Heart left ventricle (tissue), 16 donors: ENCODE results near the gene SSBP3. TPM values are rescaled to one million over a fixed set of nuclear protein-coding genes. Genes with fewer than 3 reads are reported as not detected.

ENCODE experiments used
- ATAC-seq, 4 donors: fragments of 200-7000 bp; cut with Tn5 transposase; one replicate each; pipeline ENCODE4 v1.9.1; 2020 to 2022; ENCODE audit warnings: moderate library complexity in 4 of 4, mild to moderate bottlenecking in 3 of 4, moderate number of reproducible peaks in 1 of 4
- DNase-seq, 5 donors: peaks; one replicate each; pipeline ENCODE4 v3.0.0-alpha.2; 2020
- H3K27ac ChIP-seq, 12 donors: fragments of 200-600 bp; sonication (generic) in 4 of 12; one replicate each; pipeline versions ENCODE4 v1.5.0 to v1.8.0; 2016 to 2022; ENCODE audit warnings: mild to moderate bottlenecking in 2 of 12
- H3K27me3 ChIP-seq, 9 donors: fragments of 200-600 bp; sonication (generic) in 2 of 9; one replicate each; pipeline versions ENCODE4 v1.5.1 to v1.8.0; 2016 to 2022; ENCODE audit warnings: mild to moderate bottlenecking in 3 of 9
- H3K36me3 ChIP-seq, 9 donors: fragments of 200-600 bp; sonication (generic) in 2 of 9; one replicate each; pipeline versions ENCODE4 v1.5.0 to v1.8.0; 2018 to 2022; ENCODE audit warnings: mild to moderate bottlenecking in 2 of 9
- H3K4me1 ChIP-seq, 12 donors: fragments of 200-600 bp; sonication (generic) in 4 of 12; one replicate each; pipeline versions ENCODE4 v1.5.0 to v1.8.0; 2016 to 2022; ENCODE audit warnings: mild to moderate bottlenecking in 3 of 12
- H3K4me3 ChIP-seq, 12 donors: fragments of 200-600 bp; sonication (generic) in 4 of 12; one replicate each; pipeline versions ENCODE4 v1.5.0 to v1.8.0; 2017 to 2022; ENCODE audit warnings: mild to moderate bottlenecking in 9 of 12, moderate library complexity in 4 of 12
- H3K9me3 ChIP-seq, 12 donors: fragments of 200-600 bp; sonication (generic) in 4 of 12; one replicate each; pipeline versions ENCODE4 v1.5.0 to v1.8.0; 2016 to 2022; ENCODE audit warnings: mild to moderate bottlenecking in 1 of 12
- POLR2A ChIP-seq, 2 donors: fragments of 450-650 bp; IDR thresholded peaks; one replicate each; pipeline ENCODE4 v1.6.1; 2017; ENCODE audit warnings: antibody characterized with exemption in 2 of 2, mild to moderate bottlenecking in 2 of 2, moderate library complexity in 2 of 2
- WGBS, 4 donors: extraction: QIAGEN DNeasy Blood & Tissue Kit in 2 of 4; methylation state at CpG; one replicate each; pipeline versions ENCODE4 v1.1.5 to v1.1.7; 2013 to 2018; 5-methylcytosine and 5-hydroxymethylcytosine counted together
- intact Hi-C, 10 donors: fragments of 100-400 bp; cut with DNase I; formaldehyde crosslinking; loops; one replicate each; pipeline versions ENCODE4 v1.11.1 to v1.14.2; 2022
- polyA plus RNA-seq, 2 donors: library from polyadenylated mRNA; stranded (reverse); fragments of 200-250 nt; gene quantifications; one replicate each; pipeline ENCODE4 v1.2.3, GENCODE V29; 2013
- total RNA-seq, 9 donors: library from RNA; depleted of rRNA in 2 of 9; stranded (reverse); fragments of >200 nt in 2 of 9; fragmentation: NEBNext Ultra II Directional in 3 of 9; extraction: Animal tissue kit (Norgen Biotek cat#: 25700) in 3 of 9; gene quantifications; one replicate each; pipeline versions ENCODE4 v1.1.0 to v1.2.4, GENCODE V29; 2016 to 2023
- TF ChIP-seq, protein P1 (sequence below), 12 donors: fragments of 200-600 bp; sonication (generic) in 4 of 12; IDR thresholded peaks; one replicate each; pipeline versions ENCODE4 v1.5.0 to v1.8.0; 2018 to 2022; ENCODE audit warnings: antibody characterized with exemption in 12 of 12, mild to moderate bottlenecking in 5 of 12
- donor health status: ischemic (EF 13 %, LVEDD 7.1; RV severe dilation, severe dysfunction).
- donor health status: healthy with polysubstance abuse.
- donor health status: DM: no; HTN: yes; CAD: no.
- donor health status: DM: no; HTN: no; CAD: no.
- donor health status: ischemic (EF 25% LVEDD 6.9; RV normal size, moderate dysfunction).
- donor health status: ischemic (EF 25% LVEDD 5.7; RV mildly dilated, moderate dysfunction).
- donor health status: healthy.
- donor health status: DM: yes; HTN: yes; CAD: no.
- donor health status: ischemic (EF 35%, LVEDD 5.7; RV mildly dilated, moderate dysfunction).
- donor health status: nonischemic (EF 11% LVEDD 7.7; RV severe dilation, severe dysfunction).
- donor health status: DM: yes; HTN: yes; CAD: no.
- donor health status: PGD.
- donor health status: ischemic (EF 29% LVEDD 5.4; RV normal size, mild dysfunction).
- donor health status: nonischemic (EF 23%, LVEDD 6.1; RV moderate dilation, normal function).

Gene SSBP3
- total and polyA plus RNA-seq, 11 donors = 20.8 to 61.8 (median 48.1) TPM

DNA sequence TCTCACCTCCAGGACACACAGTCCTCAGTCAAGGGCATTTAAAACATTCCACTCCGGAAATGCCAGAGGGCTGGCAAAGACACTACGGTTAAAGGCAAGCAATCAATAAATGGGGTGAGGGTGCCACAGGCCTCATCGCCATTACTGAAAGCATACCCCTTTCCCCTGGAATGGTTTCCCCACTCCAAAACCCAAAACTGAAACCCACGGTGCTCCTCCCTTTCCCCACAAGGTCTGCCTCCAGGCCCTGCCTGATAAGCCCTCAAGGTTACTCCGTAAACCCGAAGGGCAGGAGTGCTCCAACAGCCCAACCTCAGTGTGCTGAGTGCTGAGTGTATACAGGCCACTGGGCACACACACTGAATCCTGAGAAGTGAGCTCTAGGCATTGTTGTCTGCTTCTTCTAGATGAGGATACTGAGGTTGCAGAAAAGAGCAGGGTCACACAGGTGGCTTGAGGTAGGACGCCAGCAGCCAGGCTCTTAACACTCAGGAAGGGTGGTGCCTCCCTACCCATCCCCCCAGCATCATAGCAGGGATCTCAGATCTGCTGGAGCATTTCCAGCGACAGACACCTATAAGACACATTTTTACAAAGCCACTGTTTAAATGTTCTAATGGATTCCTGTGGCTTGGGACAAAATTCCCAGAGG, 29.0 kb downstream of the SSBP3 start:
- Histone ChIP-seq H3K27me3 (no peaks in the 10 kb centered on the region), H3K27ac (peak overlapping the region; percentile 27 to 85 (median 72)), H3K9me3 (no peaks in the 10 kb centered on the region), H3K4me1 (peaks cover 0 to 88% (median 73%) of the 10 kb centered on the region in 12 donors), H3K36me3 (peaks cover 0 to 15% (median 0%) of the 10 kb centered on the region in 9 donors), H3K4me3 (no peak overlapping the region)
- DNase-seq (peak in 3 of 5 donors; percentile 40 to 67 (median 61)), ATAC-seq (peak; percentile 44 to 72 (median 60))
- intact Hi-C loops = no loop called here
- TF ChIP-seq POLR2A (IDR thresholded peaks at IDR 0.05) = no peak
- TF ChIP-seq, protein P1, sequence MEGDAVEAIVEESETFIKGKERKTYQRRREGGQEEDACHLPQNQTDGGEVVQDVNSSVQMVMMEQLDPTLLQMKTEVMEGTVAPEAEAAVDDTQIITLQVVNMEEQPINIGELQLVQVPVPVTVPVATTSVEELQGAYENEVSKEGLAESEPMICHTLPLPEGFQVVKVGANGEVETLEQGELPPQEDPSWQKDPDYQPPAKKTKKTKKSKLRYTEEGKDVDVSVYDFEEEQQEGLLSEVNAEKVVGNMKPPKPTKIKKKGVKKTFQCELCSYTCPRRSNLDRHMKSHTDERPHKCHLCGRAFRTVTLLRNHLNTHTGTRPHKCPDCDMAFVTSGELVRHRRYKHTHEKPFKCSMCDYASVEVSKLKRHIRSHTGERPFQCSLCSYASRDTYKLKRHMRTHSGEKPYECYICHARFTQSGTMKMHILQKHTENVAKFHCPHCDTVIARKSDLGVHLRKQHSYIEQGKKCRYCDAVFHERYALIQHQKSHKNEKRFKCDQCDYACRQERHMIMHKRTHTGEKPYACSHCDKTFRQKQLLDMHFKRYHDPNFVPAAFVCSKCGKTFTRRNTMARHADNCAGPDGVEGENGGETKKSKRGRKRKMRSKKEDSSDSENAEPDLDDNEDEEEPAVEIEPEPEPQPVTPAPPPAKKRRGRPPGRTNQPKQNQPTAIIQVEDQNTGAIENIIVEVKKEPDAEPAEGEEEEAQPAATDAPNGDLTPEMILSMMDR (IDR thresholded peaks at IDR 0.05) = no peak
- 56 to 74% (median 64%) methylated on average over 8 of the region's 8 CpGs for WGBS, 4 donors

DNA sequence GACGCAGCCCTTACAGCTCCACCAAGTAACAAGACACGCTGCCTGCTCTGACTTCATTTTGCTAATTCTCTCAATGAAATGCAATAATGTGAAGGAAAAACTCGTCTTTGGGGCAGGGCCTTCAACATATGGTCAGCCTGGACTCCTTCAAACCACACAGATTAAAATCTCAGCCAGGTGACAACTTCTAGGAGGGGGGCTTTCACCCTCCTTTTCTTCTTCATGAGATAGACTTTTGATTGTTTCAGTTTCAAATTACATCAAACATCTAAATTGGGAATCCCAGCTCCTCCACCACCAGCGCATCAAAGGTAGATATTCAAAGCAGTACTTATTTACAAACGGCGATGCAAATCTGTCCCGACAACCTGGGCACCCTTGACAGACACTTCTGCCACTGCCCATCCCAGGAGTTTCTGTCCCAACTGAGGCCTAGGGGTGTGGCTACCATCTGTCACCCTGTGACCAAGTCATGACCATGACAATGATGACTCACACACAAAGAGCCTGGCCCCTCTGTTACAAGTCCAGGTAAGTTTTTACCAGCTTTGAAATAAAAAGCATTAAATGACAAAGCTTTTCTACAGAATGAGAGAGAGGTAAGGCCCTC, 29.7 kb downstream of the SSBP3 start:
- peaks cover 0 to 90% (median 78%) of the 10 kb centered on the region in 12 donors for H3K4me1 ChIP-seq
- TF ChIP-seq, protein P1 (IDR thresholded peaks at IDR 0.05) = no peak
- TF ChIP-seq POLR2A (IDR thresholded peaks at IDR 0.05) = no peak
- H3K27ac ChIP-seq = peak overlapping the region; percentile 27 to 85 (median 72)
- 84 to 94% (median 90%) methylated on average over 7 of the region's 7 CpGs for WGBS, 4 donors
- intact Hi-C loops = no loop called here
- no peaks in the 10 kb centered on the region for H3K27me3 ChIP-seq
- no peak overlapping the region for H3K4me3 ChIP-seq
- H3K36me3 ChIP-seq = peaks cover 0 to 12% (median 0%) of the 10 kb centered on the region in 9 donors
- DNase-seq (no peak), ATAC-seq (peak in 1 of 4 donors; percentile 4)
- H3K9me3 ChIP-seq = no peaks in the 10 kb centered on the region

DNA sequence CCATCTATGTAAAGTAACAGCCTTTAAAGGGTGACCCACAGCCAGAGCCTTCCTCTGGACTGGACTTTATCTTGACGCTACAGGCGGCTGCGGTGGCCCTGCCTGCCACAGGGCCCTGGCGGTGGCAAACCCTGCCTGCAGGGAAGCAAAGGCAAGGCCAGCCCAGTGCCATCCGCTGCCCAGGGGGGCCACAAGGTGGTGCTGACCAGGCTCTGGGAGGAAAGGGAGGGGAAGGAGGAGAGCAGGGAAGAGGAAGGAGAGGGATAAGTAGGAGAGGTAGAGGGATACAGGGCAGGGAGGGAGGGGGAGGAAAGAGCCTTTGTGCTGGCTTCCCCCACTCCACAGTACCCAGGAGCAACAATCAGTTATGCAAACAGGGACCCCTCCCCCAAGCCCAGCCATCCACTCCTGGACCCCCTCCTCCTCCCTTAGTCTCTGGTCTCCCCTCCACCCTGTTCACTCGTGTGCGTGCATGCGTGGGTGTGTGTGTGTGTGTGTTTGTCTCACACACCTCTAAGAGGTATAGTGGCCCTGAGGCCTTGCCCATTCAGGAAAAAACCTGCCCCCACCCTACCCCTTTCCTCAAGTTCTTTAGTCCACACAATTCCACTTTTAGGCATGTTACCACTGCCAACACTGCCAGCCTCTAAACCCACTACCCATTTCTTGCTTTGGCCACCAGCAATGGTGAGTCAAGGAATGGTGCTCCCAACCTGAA, 30.3 kb downstream of the SSBP3 start:
- no peak overlapping the region for H3K4me3 ChIP-seq
- intact Hi-C loops = no loop called here
- WGBS, 4 donors = 59 to 69% (median 63%) methylated on average over 8 of the region's 8 CpGs
- H3K9me3 ChIP-seq = no peaks in the 10 kb centered on the region
- peaks cover 0 to 6% (median 0%) of the 10 kb centered on the region in 9 donors for H3K36me3 ChIP-seq
- H3K27ac ChIP-seq = peak overlapping the region in 11 of 12 donors; percentile 27 to 85 (median 73)
- DNase-seq = peak in 4 of 5 donors; percentile 34 to 71 (median 60)
- ATAC-seq = peak; percentile 33 to 53 (median 50)
- no peaks in the 10 kb centered on the region for H3K27me3 ChIP-seq
- H3K4me1 ChIP-seq = peaks cover 0 to 96% (median 84%) of the 10 kb centered on the region in 12 donors
- TF ChIP-seq, protein P1 (IDR thresholded peaks at IDR 0.05) = peak in 7 of 12 donors; percentile 7 to 38 (median 25)
- TF ChIP-seq POLR2A (IDR thresholded peaks at IDR 0.05) = no peak

DNA sequence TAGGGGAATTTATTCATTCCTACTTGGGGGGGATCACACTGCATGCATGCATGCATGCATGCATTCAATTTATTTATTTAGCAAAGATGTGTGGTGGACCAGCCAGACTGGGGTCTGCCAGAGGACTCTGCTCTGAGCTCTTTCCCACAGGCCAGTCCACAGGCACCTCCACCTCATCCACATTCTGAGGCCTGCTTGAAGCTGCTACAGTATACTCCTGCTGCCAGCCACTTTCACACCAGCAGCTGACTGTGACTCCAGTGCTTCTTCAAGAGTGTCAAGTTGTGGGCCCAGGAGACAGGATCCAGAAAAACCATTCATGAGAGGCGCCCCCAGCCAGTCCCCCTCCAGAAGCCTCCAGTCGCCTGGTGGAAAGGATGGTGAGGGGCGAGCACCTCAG, 30.9 kb downstream of the SSBP3 start:
- ATAC-seq = no peak
- peaks cover 0 to 98% (median 82%) of the 10 kb centered on the region in 12 donors for H3K4me1 ChIP-seq

More for the DNA sequence above, 30.9 kb downstream of the SSBP3 start:
- Histone ChIP-seq H3K4me3 (no peak overlapping the region), H3K9me3 (no peaks in the 10 kb centered on the region), H3K27ac (peak overlapping the region in 9 of 12 donors; percentile 7 to 85 (median 73)), H3K36me3 (peaks cover 0 to under 1% (median 0%) of the 10 kb centered on the region in 9 donors), H3K27me3 (no peaks in the 10 kb centered on the region)
- DNase-seq = no peak
- no peak for TF ChIP-seq POLR2A (IDR thresholded peaks at IDR 0.05)
- TF ChIP-seq, protein P1 (IDR thresholded peaks at IDR 0.05) = no peak
- intact Hi-C loops = no loop called here
- WGBS, 4 donors = 67 to 88% (median 84%) methylated on average over 2 to 3 of the region's 3 CpGs
